ENCODE measurements around the gene LINC01488. TPM values are rescaled to one million over a fixed set of nuclear protein-coding genes. Genes with fewer than 3 reads are reported as not detected.

LINC01488 gene
- total and polyA plus RNA-seq, 9 of the 15 experiments (the other 6 are each of a cell fraction or from before 2014, with no cell fraction given), result not detected

DNA sequence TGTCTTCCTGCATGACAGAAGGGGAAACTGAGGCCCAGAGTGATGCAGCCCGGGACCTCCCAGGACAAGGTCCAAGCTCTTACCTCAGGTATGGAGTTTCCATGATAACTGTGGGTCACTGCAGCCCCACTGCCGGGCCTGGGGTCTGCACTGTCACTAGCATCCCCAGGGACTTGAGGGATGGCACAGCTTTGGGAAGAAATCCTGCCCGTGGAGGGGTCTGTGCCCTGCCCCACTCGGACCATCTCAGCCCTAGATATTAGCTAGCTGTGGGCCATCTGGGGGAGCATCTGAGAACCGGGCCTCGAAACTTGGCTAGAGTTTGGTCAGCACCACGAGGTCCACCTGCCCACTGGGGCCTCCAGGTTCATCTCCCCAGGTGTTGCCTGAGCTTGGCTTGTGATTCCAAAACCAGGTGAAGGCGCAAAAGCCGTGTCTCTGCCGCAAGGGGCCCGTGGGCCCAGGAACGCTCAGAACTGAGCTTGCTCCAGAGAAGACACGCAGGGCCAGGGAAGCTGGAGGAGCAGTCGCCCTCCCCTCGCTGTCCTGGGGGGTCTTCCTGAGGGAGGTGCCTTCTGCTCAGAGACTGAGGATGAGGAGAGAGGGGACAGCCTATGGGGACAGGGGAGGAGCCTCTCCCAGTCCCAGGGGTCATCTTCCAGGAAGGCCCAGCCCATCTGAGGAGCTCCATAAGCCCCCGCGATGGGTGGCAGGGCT lies 4.8 kb downstream of the LINC01488 start (continued):
- TF ChIP-seq KAT8 (IDR thresholded peaks at IDR 0.05; ENCODE audit: low read depth) (no peak), KDM1A (IDR thresholded peaks at IDR 0.05) (no peak), ZNF584 (CRISPR knock-in tag; IDR thresholded peaks at IDR 0.05; ENCODE audit: low read depth) (no peak), DNMT1 (IDR thresholded peaks at IDR 0.05) (no peak), DDX20 (tag; IDR thresholded peaks at IDR 0.05; ENCODE audit: low read depth) (no peak), NR0B1 (IDR thresholded peaks at IDR 0.05; ENCODE audit: partially characterized antibody) (no peak), EGR1 (conservative IDR thresholded peaks at IDR 0.05) (no peak)

DNA sequence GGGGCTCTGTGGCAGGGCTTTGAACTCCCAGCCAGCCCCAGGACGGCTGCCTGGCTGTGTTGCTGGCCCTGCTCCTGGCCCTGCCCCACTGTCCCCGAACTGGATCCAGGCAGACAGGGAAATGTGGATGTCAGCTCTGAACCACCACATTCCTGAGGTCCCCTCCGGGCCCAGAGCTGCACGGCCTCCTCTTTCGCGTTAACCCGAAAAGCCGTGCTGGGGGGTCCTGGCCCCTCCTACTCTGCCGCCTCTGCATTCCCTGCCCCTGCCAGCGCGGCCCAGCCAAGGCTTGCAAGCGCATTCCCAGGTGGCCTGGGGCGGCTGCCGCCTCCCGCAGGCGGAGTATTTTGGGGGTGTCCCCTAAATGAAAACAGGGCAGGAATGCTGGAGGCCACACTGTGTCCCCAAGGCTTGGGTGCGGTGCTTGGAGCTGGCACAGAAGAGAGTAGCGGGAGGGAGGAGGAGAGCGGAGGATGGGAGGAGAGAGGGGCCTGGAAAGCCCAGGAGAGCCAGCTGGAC lies 5.4 kb downstream of the LINC01488 start:
- H2AFZ ChIP-seq (ENCODE audit: low read depth, low read length), result no peak overlapping the region
- no peaks in the 10 kb centered on the region for H3K36me3 ChIP-seq (ENCODE audit: control insufficient read depth, insufficient read depth, low read length)
- in situ Hi-C loops (cut with MboI) (no loop called here), intact Hi-C loops (cut with micrococcal nuclease) (no loop called here)
- no peaks in the 10 kb centered on the region for H4K20me1 ChIP-seq (replicated peaks; ENCODE audit: control insufficient read depth, insufficient read depth, low read length)
- DNase-seq (ENCODE audit: extremely low read depth in 1 of 4, low spot score in 3 of 4), result no peak
- no peaks in the 10 kb centered on the region for H3K9me3 ChIP-seq (replicated peaks; ENCODE audit: control insufficient read depth, insufficient read depth, low read depth, low read length)
- H3K27ac ChIP-seq (ENCODE audit: extremely low read depth, low read depth, low read length), result no peak overlapping the region
- peaks cover 0 to 41% of the 10 kb centered on the region in 2 experiments; a peak in 2 of 5 replicates for H3K4me1 ChIP-seq (replicated peaks in 1 of 2; ENCODE audit: control insufficient read depth in 2 of 2, insufficient read depth in 2 of 2, low read length in 2 of 2)
- FAIRE-seq, result no peak
- ATAC-seq, result no peak
- peaks cover 14 to 82% of the 10 kb centered on the region in 2 experiments for H3K27me3 ChIP-seq (ENCODE audit: control insufficient read depth in 2 of 2, insufficient read depth in 2 of 2, low read length in 2 of 2)
- no peaks in the 10 kb centered on the region for H3K79me2 ChIP-seq (ENCODE audit: control insufficient read depth, insufficient read depth, low read length)
- ChIA-PET CTCF (ENCODE audit: low intra/inter-chr PET ratio) (no interaction called here), POLR2A (interaction anchor here (1.0 kb wide), 1 partner anchor 47 kb away, joined by 3 read pairs; no protein-coding TSS in a partner anchor)
- 27% methylated on average over 18 of the region's 19 CpGs for WGBS (ENCODE audit: insufficient coverage, low coverage, missing lambda C conversion rate)
- no TSS peak for BruUV-seq (replicated peaks)
- H3K4me2 ChIP-seq (ENCODE audit: insufficient read depth, low read length), result no peak overlapping the region
- H3K4me3 ChIP-seq, result no peak overlapping the region
- no peak overlapping the region for H3K9ac ChIP-seq (ENCODE audit: insufficient read depth in 1 of 2, low read depth in 2 of 2, low read length in 2 of 2)
- no peaks in the 10 kb centered on the region for H3K9me1 ChIP-seq (ENCODE audit: control insufficient read depth, insufficient read depth, low read length)
- TF ChIP-seq DIDO1 (tag; IDR thresholded peaks at IDR 0.05; ENCODE audit: low read depth), result no peak
- TF ChIP-seq ZNF3 (CRISPR knock-in tag; IDR thresholded peaks at IDR 0.05), result no peak
- no peak for TF ChIP-seq MITF (IDR thresholded peaks at IDR 0.05)
- TF ChIP-seq, protein P1, sequence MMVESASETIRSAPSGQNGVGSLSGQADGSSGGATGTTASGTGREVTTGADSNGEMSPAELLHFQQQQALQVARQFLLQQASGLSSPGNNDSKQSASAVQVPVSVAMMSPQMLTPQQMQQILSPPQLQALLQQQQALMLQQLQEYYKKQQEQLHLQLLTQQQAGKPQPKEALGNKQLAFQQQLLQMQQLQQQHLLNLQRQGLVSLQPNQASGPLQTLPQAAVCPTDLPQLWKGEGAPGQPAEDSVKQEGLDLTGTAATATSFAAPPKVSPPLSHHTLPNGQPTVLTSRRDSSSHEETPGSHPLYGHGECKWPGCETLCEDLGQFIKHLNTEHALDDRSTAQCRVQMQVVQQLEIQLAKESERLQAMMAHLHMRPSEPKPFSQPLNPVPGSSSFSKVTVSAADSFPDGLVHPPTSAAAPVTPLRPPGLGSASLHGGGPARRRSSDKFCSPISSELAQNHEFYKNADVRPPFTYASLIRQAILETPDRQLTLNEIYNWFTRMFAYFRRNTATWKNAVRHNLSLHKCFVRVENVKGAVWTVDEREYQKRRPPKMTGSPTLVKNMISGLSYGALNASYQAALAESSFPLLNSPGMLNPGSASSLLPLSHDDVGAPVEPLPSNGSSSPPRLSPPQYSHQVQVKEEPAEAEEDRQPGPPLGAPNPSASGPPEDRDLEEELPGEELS (CRISPR knock-in tag; IDR thresholded peaks at IDR 0.05; ENCODE audit: borderline replicate concordance), result no peak
- no peak for TF ChIP-seq HDAC3 (IDR thresholded peaks at IDR 0.05; ENCODE audit: borderline replicate concordance, partially characterized antibody)
- TF ChIP-seq SRSF9 (IDR thresholded peaks at IDR 0.05; ENCODE audit: borderline replicate concordance, low read depth, low read length), result no peak
- TF ChIP-seq ZZZ3 (IDR thresholded peaks at IDR 0.05), result no peak
- no peak for TF ChIP-seq NR2C1 (IDR thresholded peaks at IDR 0.05)
- TF ChIP-seq NR2C1 (tag; IDR thresholded peaks at IDR 0.05), result no peak

Measured in K562 (cell line).